ENCODE measurements around the gene LOXL1. TPM values are rescaled to one million over a fixed set of nuclear protein-coding genes. Genes with fewer than 3 reads are reported as not detected.
"Not testable (repeated sequence)": the region's sequence is repeated elsewhere in the genome, so short reads cannot be mapped to it uniquely, and the experiment has no call there.

Gene LOXL1
- total RNA-seq, 1 donor from 2014 or later, result 18.9 TPM

GRCh38 chr15:73954188-73955145 is 28.2 kb downstream of the LOXL1 start:
- no peak for DNase-seq

- DNase-seq, result no peak
Observed at GRCh38 chr15:73955326-73955725, 29.1 kb downstream of the LOXL1 start.

GRCh38 chr15:73955861-73956742 is 29.8 kb downstream of the LOXL1 start:
- no peak for DNase-seq

GRCh38 chr15:73956743-73957135 is 30.5 kb downstream of the LOXL1 start:
- no peak for DNase-seq

GRCh38 chr15:73957276-73957675 is 31.0 kb downstream of the LOXL1 start:
- DNase-seq, result no peak

- no peak for DNase-seq
Observed at GRCh38 chr15:73957785-73958184, 31.5 kb downstream of the LOXL1 start.

GRCh38 chr15:73959012-73959581 is 32.8 kb downstream of the LOXL1 start:
- DNase-seq, result peak; percentile 89

- DNase-seq, result no peak
Observed at GRCh38 chr15:73959801-73960200, 33.5 kb downstream of the LOXL1 start.

- DNase-seq, result not testable (repeated sequence)
Observed at GRCh38 chr15:73960472-73961070, 34.3 kb downstream of the LOXL1 start.

GRCh38 chr15:73962433-73962832 is 36.2 kb downstream of the LOXL1 start:
- no peak for DNase-seq

- peak; percentile 87 for DNase-seq
Observed at GRCh38 chr15:73964736-73965093, 38.5 kb downstream of the LOXL1 start.

- no peak for DNase-seq
Observed at GRCh38 chr15:73965094-73965757, 39.0 kb downstream of the LOXL1 start.

- peak; percentile 36 for DNase-seq
Observed at GRCh38 chr15:73965758-73966113, 39.5 kb downstream of the LOXL1 start.

GRCh38 chr15:73968461-73968860 is 42.2 kb downstream of the LOXL1 start:
- no peak for DNase-seq

GRCh38 chr15:73969151-73969759 is 43.0 kb downstream of the LOXL1 start:
- no peak for DNase-seq

- DNase-seq, result peak; percentile 94
Observed at GRCh38 chr15:73972984-73973682, 46.9 kb downstream of the LOXL1 start.

- DNase-seq, result not testable (repeated sequence)
Observed at GRCh38 chr15:73973683-73974200, 47.5 kb downstream of the LOXL1 start.

GRCh38 chr15:73975440-73976125 is 49.3 kb downstream of the LOXL1 start:
- DNase-seq, result not testable (repeated sequence)

- no peak for DNase-seq
Observed at GRCh38 chr15:73978896-73979295, 52.6 kb downstream of the LOXL1 start.

- DNase-seq, result no peak
Observed at GRCh38 chr15:73979636-73980035, 53.4 kb downstream of the LOXL1 start.

All from tongue (tissue), 2 donors.